GM12878 (cell line): ENCODE data around the gene TSPAN2. TPM values are rescaled to one million over a fixed set of nuclear protein-coding genes. Genes with fewer than 3 reads are reported as not detected.

ENCODE experiments used
- ATAC-seq: fragments of 200-7000 bp; cut with Tn5 transposase; 3 replicates; pipeline ENCODE4 v1.9.1; 2020; ENCODE audit warnings: mild to moderate bottlenecking, moderate library complexity
- BruUV-seq: library from RNA; stranded (reverse); fragments of 400-500 nt; replicated peaks from 2 replicates; lab custom pipeline; 2021; lab: Mats Ljungman, UMichigan
- CTCF ChIA-PET: fragments of 300-600 bp; sonication (Branson Sonifier 250); formaldehyde crosslinking; extraction: SDS; loops from one replicate; lab custom pipeline; 2021; ENCODE audit warnings: inconsistent platforms; lab: Yijun Ruan, JAX
- POLR2A ChIA-PET: fragments of 350-600 bp; formaldehyde crosslinking; extraction: SDS; loops from one replicate; lab custom pipeline; 2021; ENCODE audit warnings: inconsistent platforms; lab: Charles Lee
- RAD21 ChIA-PET: fragments of 300-600 bp; sonication (Branson Sonifier 250); formaldehyde crosslinking; loops from one replicate; lab custom pipeline; 2023; ENCODE audit warnings: antibody characterized with exemption; ENCODE audit not compliant: unreplicated experiment; lab: Charles Lee
- SMC1A ChIA-PET: fragments of 300-600 bp; sonication (Branson Sonifier 250); formaldehyde crosslinking; loops from one replicate; lab custom pipeline; 2023; ENCODE audit not compliant: unreplicated experiment, uncharacterized antibody; lab: Charles Lee
- DNase-seq: peaks from one replicate; pipeline ENCODE4 v3.0.0-alpha.2; 2011; ENCODE audit warnings: low read depth, low spot score
- FAIRE-seq: peaks from 3 replicates; lab custom pipeline; 2011; peaks lifted over from hg19 to GRCh38; lab: Jason Lieb, UNC
- H2AFZ ChIP-seq: 2 replicates; pipeline ENCODE4 v1.6.0; 2011; ENCODE audit warnings: low read depth, low read length, control low read depth; ENCODE audit not compliant: control insufficient read depth
- H3K27ac ChIP-seq: 2 replicates; pipeline ENCODE4 v1.5.1; 2011; ENCODE audit warnings: control low read depth; ENCODE audit not compliant: control insufficient read depth, insufficient read depth
- H3K27me3 ChIP-seq, 2 experiments: replicated peaks in 1 of 2; 2 replicates each; pipeline versions ENCODE4 v1.6.0 to v1.6.1; 2011; ENCODE audit warnings: low read length in 1 of 2; ENCODE audit not compliant: control insufficient read depth in 2 of 2, insufficient read depth in 2 of 2
- H3K36me3 ChIP-seq, 2 experiments: 2 replicates each; pipeline ENCODE4 v1.5.1; 2011; ENCODE audit warnings: low read length in 1 of 2; ENCODE audit not compliant: control insufficient read depth in 2 of 2, insufficient read depth in 2 of 2
- H3K4me1 ChIP-seq: 2 replicates; pipeline ENCODE4 v1.6.1; 2011; ENCODE audit warnings: mild to moderate bottlenecking, low read length, moderate library complexity, mixed read lengths; ENCODE audit not compliant: control insufficient read depth, insufficient read depth
- H3K4me2 ChIP-seq: 2 replicates; pipeline ENCODE4 v1.6.0; 2011; ENCODE audit warnings: control low read depth; ENCODE audit not compliant: control insufficient read depth, insufficient read depth
- H3K4me3 ChIP-seq: fragments of 200-600 bp; sonication (generic); 2 replicates; pipeline ENCODE4 v1.5.1; 2016
- H3K79me2 ChIP-seq: 2 replicates; pipeline ENCODE4 v1.6.0; 2011; ENCODE audit warnings: low read length; ENCODE audit not compliant: control insufficient read depth, insufficient read depth
- H3K9ac ChIP-seq: 2 replicates; pipeline ENCODE4 v1.8.0; 2011; ENCODE audit warnings: low read length, control low read depth, mixed read lengths; ENCODE audit not compliant: control insufficient read depth, insufficient read depth
- H3K9me3 ChIP-seq: replicated peaks from 3 replicates; pipeline ENCODE4 v1.5.1; 2011; ENCODE audit warnings: mild to moderate bottlenecking, low read length; ENCODE audit not compliant: control insufficient read depth, insufficient read depth
- H4K20me1 ChIP-seq: 2 replicates; pipeline ENCODE4 v1.6.0; 2011; ENCODE audit not compliant: control insufficient read depth, insufficient read depth
- BMI1 ChIP-seq: fragments of 450-650 bp; IDR thresholded peaks from 2 replicates; pipeline ENCODE4 v1.6.1; 2016; ENCODE audit warnings: mild to moderate bottlenecking, moderate library complexity, borderline replicate concordance
- IKZF2 ChIP-seq, 2 experiments: fragments of 450-650 bp; IDR thresholded peaks; 2 replicates each; pipeline ENCODE4 v1.6.1; 2017; ENCODE audit warnings: mild to moderate bottlenecking in 2 of 2, moderate library complexity in 2 of 2
- RCOR1 ChIP-seq: conservative IDR thresholded peaks from 2 replicates; pipeline ENCODE4 v1.6.1; 2012; ENCODE audit warnings: low read depth, low read length, improper control_type of control experiment
- ZNF217 ChIP-seq: fragments of 450-650 bp; IDR thresholded peaks from 2 replicates; pipeline ENCODE4 v1.6.1; 2017; ENCODE audit warnings: antibody characterized with exemption, mild to moderate bottlenecking
- WGBS: methylation state at CpG from one replicate; pipeline ENCODE4 v1.1.6; 2016; ENCODE audit warnings: low lambda C conversion rate; ENCODE audit not compliant: insufficient replicate concordance, insufficient coverage; ENCODE audit errors: missing lambda C conversion rate; 5-methylcytosine and 5-hydroxymethylcytosine counted together
- in situ Hi-C: fragments of 300-500 bp; cut with MboI; formaldehyde crosslinking; loops from 9 replicates; pipeline ENCODE4 v1.14.3; 2018; ENCODE audit warnings: mixed read lengths
- intact Hi-C: fragments of 100-400 bp; cut with micrococcal nuclease; formaldehyde crosslinking; loops from one replicate; pipeline ENCODE4 v1.14.2; 2022; ENCODE audit not compliant: unreplicated experiment
- polyA plus RNA-seq, 11 experiments: library from polyadenylated mRNA; depleted of rRNA in 4 of 11; unstranded in 6 of 11; stranded (reverse) in 5 of 11; fragments of >200 nt; fragmentation: Nextera tagmentation in 4 of 11; fragmentation: Illumina TruSeq in 1 of 11; extraction: Ambion mirVana in 4 of 11; extraction: Trizol in 1 of 11; gene quantifications; 1 replicate in 1 of 11; 2 replicates in 10 of 11; pipeline versions ENCODE4 v1.2.1 to v1.2.3, GENCODE V29; 2011 to 2016; ENCODE audit warnings: inconsistent platforms in 2 of 11, missing spikeins in 2 of 11, low read depth in 1 of 11
- total RNA-seq, 4 experiments: library from RNA; depleted of rRNA in 3 of 4; stranded (reverse); fragments of >200 nt in 3 of 4; fragmentation: Illumina TruSeq in 1 of 4; extraction: Trizol in 1 of 4; gene quantifications; 2 replicates each; pipeline versions ENCODE4 v1.2.1 to v1.2.3, GENCODE V29; 2013 to 2021
- TF ChIP-seq, protein P1 (sequence below): fragments of 450-650 bp; formaldehyde crosslinking; IDR thresholded peaks from 2 replicates; pipeline ENCODE4 v1.4.0; 2022; ENCODE audit warnings: mild to moderate bottlenecking, moderate library complexity
- TF ChIP-seq, protein P2 (sequence below): fragments of 450-650 bp; IDR thresholded peaks from 2 replicates; pipeline ENCODE4 v1.6.1; 2017; ENCODE audit warnings: low read depth, mild to moderate bottlenecking, moderate library complexity
- TF ChIP-seq, protein P3 (sequence below): fragments of 450-650 bp; IDR thresholded peaks from 2 replicates; pipeline ENCODE4 v1.6.1; 2014; ENCODE audit warnings: mild to moderate bottlenecking

The TSPAN2 gene
- total and polyA plus RNA-seq, 10 of the 15 experiments (the other 5 are each of a cell fraction or from before 2014, with no cell fraction given): under 0.01 to 0.73 TPM; not detected in 8

DNA sequence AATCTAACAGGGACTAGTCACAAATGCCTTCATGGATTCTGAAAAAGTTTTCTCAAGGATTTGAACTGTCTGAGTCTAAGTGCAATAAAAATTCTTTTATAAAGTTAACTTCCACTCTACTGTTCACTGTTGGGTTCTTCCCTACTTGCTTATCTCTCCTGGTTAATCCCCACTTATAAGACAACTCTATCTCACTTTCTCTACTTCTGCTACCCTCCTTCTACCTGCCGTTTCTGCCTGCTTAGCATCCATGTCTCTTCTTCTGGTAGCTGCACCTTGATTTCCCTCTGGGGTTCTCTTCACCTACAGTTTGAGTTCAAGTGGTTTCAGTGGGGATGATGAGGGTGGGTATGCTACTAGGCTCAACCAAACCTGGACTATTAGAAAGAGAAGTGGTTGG is 53.7 kb downstream of the TSPAN2 start:
- Histone ChIP-seq H3K27me3 (no peaks in the 10 kb centered on the region), H3K4me3 (no peak overlapping the region), H3K79me2 (no peaks in the 10 kb centered on the region), H4K20me1 (no peaks in the 10 kb centered on the region), H3K9me3 (no peaks in the 10 kb centered on the region), H3K27ac (no peak overlapping the region), H3K36me3 (no peaks in the 10 kb centered on the region), H2AFZ (no peak overlapping the region), H3K4me2 (no peak overlapping the region), H3K9ac (no peak overlapping the region), H3K4me1 (no peaks in the 10 kb centered on the region)
- in situ Hi-C loops: no loop called here
- 0% methylated on average over 1 of the region's 1 CpG for WGBS
- ChIA-PET POLR2A (no interaction called here), RAD21 (no interaction called here), CTCF (interaction anchor here (2.1 to 8.0 kb wide), 2 partner anchors 16 to 17 kb away, joined by 10 to 63 read pairs; no protein-coding TSS in a partner anchor), SMC1A (interaction anchor here (1.2 to 1.7 kb wide), 2 partner anchors 20 to 58 kb away, joined by 3 to 4 read pairs; no protein-coding TSS in a partner anchor)
- no peak for FAIRE-seq
- BruUV-seq: no TSS peak
- no peak for DNase-seq
- no peak for ATAC-seq
- TF ChIP-seq RCOR1: no peak
- TF ChIP-seq, protein P1, sequence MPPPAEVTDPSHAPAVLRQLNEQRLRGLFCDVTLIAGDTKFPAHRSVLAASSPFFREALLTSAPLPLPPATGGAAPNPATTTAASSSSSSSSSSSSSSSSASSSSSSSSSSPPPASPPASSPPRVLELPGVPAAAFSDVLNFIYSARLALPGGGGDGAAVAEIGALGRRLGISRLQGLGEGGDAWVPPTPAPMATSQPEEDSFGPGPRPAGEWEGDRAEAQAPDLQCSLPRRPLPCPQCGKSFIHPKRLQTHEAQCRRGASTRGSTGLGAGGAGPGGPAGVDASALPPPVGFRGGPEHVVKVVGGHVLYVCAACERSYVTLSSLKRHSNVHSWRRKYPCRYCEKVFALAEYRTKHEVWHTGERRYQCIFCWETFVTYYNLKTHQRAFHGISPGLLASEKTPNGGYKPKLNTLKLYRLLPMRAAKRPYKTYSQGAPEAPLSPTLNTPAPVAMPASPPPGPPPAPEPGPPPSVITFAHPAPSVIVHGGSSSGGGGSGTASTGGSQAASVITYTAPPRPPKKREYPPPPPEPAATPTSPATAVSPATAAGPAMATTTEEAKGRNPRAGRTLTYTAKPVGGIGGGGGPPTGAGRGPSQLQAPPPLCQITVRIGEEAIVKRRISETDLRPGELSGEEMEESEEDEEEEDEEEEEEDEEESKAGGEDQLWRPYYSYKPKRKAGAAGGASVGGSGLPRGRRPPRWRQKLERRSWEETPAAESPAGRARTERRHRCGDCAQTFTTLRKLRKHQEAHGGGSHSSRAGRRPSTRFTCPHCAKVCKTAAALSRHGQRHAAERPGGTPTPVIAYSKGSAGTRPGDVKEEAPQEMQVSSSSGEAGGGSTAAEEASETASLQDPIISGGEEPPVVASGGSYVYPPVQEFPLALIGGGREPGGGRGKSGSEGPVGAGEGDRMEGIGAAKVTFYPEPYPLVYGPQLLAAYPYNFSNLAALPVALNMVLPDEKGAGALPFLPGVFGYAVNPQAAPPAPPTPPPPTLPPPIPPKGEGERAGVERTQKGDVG (CRISPR knock-in tag): no peak
- TF ChIP-seq IKZF2 (IDR thresholded peaks at IDR 0.05): no peak
- TF ChIP-seq, protein P2, sequence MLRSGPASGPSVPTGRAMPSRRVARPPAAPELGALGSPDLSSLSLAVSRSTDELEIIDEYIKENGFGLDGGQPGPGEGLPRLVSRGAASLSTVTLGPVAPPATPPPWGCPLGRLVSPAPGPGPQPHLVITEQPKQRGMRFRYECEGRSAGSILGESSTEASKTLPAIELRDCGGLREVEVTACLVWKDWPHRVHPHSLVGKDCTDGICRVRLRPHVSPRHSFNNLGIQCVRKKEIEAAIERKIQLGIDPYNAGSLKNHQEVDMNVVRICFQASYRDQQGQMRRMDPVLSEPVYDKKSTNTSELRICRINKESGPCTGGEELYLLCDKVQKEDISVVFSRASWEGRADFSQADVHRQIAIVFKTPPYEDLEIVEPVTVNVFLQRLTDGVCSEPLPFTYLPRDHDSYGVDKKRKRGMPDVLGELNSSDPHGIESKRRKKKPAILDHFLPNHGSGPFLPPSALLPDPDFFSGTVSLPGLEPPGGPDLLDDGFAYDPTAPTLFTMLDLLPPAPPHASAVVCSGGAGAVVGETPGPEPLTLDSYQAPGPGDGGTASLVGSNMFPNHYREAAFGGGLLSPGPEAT: no peak
- TF ChIP-seq ZNF217: no peak
- no peak for TF ChIP-seq BMI1
- TF ChIP-seq, protein P3, sequence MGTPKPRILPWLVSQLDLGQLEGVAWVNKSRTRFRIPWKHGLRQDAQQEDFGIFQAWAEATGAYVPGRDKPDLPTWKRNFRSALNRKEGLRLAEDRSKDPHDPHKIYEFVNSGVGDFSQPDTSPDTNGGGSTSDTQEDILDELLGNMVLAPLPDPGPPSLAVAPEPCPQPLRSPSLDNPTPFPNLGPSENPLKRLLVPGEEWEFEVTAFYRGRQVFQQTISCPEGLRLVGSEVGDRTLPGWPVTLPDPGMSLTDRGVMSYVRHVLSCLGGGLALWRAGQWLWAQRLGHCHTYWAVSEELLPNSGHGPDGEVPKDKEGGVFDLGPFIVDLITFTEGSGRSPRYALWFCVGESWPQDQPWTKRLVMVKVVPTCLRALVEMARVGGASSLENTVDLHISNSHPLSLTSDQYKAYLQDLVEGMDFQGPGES: no peak
- intact Hi-C loops: no loop called here
